ENCODE measurements around the gene HSDL1.

DNA sequence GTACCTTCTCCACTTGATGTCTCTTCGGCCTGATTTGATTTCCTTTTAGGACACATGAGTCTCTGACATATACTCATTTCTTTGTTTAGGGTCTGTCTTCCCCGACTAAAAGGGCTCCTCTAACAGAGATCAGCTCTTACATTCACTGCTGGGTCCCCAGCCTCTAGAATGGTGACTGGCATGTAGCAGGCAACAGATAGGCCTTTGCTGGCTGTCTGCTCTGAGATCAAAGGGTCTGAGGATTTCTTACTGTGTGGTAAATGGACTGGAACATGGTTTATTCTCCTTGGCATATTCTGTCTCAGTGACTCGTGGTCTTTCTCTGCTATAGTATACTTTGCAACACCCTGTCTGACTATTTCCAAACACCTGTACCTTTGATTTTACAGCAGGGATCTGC, 16.8 kb upstream of the HSDL1 start:
- TF ChIP-seq POLR2A (IDR thresholded peaks at IDR 0.05; ENCODE audit: extremely low read depth, insufficient read length) = no peak
- TF ChIP-seq, protein P1, sequence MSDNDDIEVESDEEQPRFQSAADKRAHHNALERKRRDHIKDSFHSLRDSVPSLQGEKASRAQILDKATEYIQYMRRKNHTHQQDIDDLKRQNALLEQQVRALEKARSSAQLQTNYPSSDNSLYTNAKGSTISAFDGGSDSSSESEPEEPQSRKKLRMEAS (IDR thresholded peaks at IDR 0.05; ENCODE audit: low read depth, low read length) = no peak
